ENCODE results near the gene RNF167. TPM values are rescaled to one million over a fixed set of nuclear protein-coding genes. Genes with fewer than 3 reads are reported as not detected.

The RNF167 gene
- total and polyA plus RNA-seq, 2 of the 13 experiments (the other 11 are each of a cell fraction or from before 2014, with no cell fraction given) = 44.1 to 45.4 TPM

DNA sequence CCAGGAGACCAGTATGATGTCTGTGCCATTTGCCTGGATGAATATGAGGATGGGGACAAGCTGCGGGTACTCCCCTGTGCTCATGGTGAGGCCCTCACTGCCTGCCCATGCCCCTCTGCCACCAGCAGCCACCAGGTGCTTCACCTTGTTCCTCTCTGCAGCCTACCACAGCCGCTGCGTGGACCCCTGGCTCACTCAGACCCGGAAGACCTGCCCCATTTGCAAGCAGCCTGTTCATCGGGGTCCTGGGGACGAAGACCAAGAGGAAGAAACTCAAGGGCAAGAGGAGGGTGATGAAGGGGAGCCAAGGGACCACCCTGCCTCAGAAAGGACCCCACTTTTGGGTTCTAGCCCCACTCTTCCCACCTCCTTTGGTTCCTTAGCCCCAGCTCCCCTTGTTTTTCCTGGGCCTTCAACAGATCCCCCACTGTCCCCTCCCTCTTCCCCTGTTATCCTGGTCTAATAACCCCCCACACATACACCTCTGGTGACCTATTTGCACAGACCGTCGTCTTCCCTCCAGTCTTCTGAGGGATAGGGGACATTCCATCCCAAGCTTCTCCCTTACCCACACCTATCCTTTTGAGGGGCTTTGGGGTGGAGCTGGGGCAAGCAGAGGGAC is 4.6 kb downstream of the RNF167 start (continued):
- TF ChIP-seq HMGXB3 (CRISPR knock-in tag; IDR thresholded peaks at IDR 0.05; ENCODE audit: borderline replicate concordance) (no peak), NFYC (CRISPR knock-in tag; IDR thresholded peaks at IDR 0.05) (no peak), SOX13 (IDR thresholded peaks at IDR 0.05) (no peak), SOX13 (CRISPR knock-in tag; conservative IDR thresholded peaks at IDR 0.05 in 1 of 2, IDR thresholded peaks at IDR 0.05 in 1 of 2) (no peak), KDM5B (CRISPR knock-in tag; IDR thresholded peaks at IDR 0.05; ENCODE audit: borderline replicate concordance) (no peak), GTF3A (CRISPR knock-in tag; conservative IDR thresholded peaks at IDR 0.05) (no peak), MEF2D (CRISPR knock-in tag; IDR thresholded peaks at IDR 0.05) (0 out of 2 replicates have a peak, but pooled peaks have one; percentile 18), IRF9 (CRISPR knock-in tag; IDR thresholded peaks at IDR 0.05; ENCODE audit: borderline replicate concordance) (no peak)
- TF ChIP-seq, protein P1, sequence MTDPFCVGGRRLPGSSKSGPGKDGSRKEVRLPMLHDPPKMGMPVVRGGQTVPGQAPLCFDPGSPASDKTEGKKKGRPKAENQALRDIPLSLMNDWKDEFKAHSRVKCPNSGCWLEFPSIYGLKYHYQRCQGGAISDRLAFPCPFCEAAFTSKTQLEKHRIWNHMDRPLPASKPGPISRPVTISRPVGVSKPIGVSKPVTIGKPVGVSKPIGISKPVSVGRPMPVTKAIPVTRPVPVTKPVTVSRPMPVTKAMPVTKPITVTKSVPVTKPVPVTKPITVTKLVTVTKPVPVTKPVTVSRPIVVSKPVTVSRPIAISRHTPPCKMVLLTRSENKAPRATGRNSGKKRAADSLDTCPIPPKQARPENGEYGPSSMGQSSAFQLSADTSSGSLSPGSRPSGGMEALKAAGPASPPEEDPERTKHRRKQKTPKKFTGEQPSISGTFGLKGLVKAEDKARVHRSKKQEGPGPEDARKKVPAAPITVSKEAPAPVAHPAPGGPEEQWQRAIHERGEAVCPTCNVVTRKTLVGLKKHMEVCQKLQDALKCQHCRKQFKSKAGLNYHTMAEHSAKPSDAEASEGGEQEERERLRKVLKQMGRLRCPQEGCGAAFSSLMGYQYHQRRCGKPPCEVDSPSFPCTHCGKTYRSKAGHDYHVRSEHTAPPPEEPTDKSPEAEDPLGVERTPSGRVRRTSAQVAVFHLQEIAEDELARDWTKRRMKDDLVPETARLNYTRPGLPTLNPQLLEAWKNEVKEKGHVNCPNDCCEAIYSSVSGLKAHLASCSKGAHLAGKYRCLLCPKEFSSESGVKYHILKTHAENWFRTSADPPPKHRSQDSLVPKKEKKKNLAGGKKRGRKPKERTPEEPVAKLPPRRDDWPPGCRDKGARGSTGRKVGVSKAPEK (CRISPR knock-in tag; IDR thresholded peaks at IDR 0.05; ENCODE audit: borderline replicate concordance) = no peak
- TF ChIP-seq, protein P2, sequence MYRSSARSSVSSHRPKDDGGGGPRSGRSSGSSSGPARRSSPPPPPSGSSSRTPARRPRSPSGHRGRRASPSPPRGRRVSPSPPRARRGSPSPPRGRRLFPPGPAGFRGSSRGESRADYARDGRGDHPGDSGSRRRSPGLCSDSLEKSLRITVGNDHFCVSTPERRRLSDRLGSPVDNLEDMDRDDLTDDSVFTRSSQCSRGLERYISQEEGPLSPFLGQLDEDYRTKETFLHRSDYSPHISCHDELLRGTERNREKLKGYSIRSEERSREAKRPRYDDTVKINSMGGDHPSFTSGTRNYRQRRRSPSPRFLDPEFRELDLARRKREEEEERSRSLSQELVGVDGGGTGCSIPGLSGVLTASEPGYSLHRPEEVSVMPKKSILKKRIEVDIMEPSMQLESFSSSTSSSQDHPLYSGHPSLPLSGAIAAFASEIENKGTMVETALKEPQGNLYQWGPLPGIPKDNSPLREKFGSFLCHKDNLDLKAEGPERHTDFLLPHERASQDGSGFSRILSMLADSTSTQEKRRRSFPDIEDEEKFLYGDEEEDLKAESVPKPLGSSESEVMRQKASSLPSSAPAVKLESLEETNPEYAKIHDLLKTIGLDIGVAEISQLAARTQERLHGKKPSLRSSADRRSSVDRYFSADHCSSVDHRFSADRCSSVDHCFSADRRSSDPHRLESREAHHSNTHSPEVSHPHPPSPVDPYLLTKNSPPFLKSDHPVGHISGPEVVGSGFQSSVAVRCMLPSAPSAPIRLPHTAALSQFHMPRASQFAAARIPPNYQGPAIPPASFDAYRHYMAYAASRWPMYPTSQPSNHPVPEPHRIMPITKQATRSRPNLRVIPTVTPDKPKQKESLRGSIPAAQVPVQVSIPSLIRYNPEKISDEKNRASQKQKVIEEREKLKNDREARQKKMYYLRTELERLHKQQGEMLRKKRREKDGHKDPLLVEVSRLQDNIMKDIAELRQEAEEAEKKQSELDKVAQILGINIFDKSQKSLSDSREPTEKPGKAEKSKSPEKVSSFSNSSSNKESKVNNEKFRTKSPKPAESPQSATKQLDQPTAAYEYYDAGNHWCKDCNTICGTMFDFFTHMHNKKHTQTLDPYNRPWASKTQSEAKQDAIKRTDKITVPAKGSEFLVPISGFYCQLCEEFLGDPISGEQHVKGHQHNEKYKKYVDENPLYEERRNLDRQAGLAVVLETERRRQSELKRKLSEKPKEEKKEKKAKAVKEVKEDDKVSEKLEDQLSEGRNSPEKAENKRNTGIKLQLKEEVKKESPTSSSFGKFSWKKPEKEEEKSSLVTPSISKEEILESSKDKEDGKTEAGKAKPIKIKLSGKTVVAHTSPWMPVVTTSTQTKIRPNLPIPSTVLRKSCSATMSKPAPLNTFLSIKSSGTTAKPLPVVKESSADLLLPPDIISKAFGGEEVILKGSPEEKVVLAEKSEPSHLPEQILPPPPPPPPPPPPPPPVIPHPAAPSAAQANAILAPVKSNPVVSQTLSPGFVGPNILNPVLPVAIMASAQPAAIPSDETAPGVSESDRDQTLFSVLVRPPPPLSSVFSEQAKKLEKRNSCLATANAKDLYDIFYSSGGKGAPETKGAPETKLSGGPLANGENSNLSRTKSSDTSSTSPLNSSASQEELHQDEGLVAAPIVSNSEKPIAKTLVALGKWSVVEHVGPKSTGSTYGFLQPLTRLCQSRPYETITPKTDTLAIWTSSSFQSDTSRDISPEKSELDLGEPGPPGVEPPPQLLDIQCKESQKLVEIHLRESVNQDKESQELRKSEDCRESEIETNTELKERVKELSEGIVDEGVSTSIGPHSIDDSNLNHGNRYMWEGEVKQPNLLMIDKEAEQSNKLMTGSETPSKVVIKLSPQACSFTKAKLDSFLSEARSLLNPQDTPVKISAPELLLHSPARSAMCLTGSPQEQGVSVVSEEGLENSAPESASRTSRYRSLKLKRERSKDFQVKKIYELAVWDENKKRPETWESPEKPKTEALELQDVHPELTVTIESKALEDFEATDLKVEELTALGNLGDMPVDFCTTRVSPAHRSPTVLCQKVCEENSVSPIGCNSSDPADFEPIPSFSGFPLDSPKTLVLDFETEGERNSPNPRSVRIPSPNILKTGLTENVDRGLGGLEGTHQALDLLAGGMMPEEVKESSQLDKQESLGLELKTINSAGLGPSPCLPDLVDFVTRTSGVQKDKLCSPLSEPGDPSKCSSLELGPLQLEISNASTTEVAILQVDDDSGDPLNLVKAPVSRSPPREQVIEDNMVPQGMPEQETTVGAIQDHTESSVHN (CRISPR knock-in tag; IDR thresholded peaks at IDR 0.05) = no peak
- TF ChIP-seq, protein P3, sequence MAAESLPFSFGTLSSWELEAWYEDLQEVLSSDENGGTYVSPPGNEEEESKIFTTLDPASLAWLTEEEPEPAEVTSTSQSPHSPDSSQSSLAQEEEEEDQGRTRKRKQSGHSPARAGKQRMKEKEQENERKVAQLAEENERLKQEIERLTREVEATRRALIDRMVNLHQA (CRISPR knock-in tag; IDR thresholded peaks at IDR 0.05) = no peak

Data from HepG2 (cell line).